ENCODE data around the gene EFHD2.

GRCh38 chr1:15378729-15379128 is 31.0 kb upstream of the EFHD2 start:
- TF ChIP-seq CTCF (IDR thresholded peaks at IDR 0.05): no peak
- no peak for TF ChIP-seq EP300 (IDR thresholded peaks at IDR 0.05; ENCODE audit: low read depth)

All from transverse colon (tissue), 3 donors.